Hair follicle dermal papilla cell (primary cell): ENCODE measurements around the gene WNT1. TPM values are rescaled to one million over a fixed set of nuclear protein-coding genes. Genes with fewer than 3 reads are reported as not detected.

ENCODE experiments used
- small RNA-seq: library from RNA; depleted of rRNA; stranded (forward); fragments of <200 nt; gene quantifications from one replicate; pipeline ENCODE3, GENCODE V24; 2012
- total RNA-seq: library from RNA; depleted of rRNA; stranded (reverse); fragments of >200 nt; gene quantifications from 2 replicates; pipeline ENCODE4 v1.2.3, GENCODE V29; 2012

WNT1 gene
- not detected in 2 replicates for total RNA-seq

DNA sequence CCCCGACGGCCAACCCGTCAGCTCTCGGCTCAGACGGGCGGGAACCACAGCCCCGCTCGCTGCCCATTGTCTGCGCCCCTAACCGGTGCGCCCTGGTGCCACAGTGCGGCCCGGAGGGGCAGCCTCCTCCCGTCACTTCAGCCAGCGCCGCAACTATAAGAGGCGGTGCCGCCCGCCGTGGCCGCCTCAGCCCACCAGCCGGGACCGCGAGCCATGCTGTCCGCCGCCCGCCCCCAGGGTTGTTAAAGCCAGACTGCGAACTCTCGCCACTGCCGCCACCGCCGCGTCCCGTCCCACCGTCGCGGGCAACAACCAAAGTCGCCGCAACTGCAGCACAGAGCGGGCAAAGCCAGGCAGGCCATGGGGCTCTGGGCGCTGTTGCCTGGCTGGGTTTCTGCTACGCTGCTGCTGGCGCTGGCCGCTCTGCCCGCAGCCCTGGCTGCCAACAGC, at the start of gene WNT1:
Gene WNT1 (plus strand): TSS at position 32 of the 450 bp plus-strand sequence. CDS start 329 bp downstream, at position 361.

DNA sequence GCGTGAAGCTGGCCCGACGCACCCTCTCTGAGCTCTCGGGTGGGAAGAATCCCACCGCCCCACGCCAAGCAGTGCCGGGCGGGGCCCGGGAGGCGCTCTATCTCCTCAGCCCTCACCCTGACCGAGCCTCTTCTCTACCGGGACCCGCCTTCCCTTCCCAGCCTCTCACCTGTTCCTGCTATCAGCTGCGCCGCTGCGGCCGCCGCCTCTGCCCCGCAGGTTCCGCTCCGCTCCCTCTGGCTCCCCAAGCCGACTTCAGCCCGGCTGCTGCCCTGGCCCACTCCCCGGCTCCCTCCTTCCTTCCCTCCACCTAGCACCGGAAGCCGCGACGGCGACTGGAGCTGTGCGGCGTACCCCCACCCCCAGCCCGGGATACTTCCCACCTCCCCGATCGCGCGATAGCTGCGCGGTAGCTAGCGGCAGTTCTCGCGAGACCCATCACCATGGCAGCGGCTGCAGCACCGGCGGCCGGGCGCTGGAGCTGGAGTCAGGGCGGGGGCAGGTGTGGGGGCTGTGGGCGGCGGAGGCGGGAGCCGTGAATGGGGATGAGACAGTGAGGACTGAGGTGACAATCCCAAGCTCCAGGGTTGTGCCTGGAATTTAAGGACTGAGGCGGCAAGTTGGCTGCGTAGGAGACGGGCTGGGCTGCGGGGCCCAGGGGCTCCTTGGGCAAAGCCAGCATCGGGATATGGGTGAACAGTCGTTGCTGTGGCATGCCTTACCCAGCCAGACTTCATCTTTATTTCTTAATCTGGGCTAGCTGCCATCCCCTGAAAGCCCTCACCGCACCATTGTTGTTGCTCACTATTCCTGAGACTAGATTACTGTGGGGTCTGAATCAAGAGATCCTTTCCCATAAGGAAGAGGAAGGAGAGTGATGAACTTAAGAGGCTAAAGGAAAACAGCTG, 20.7 kb upstream of the WNT1 start, which contains the start of gene ARF3:
Gene ARF3 (minus strand): TSS at position 347 of the 908 bp plus-strand sequence. CDS start 16,392 bp downstream, outside the sequence.

GRCh38 chr12:48999371-49000131, 21.4 kb downstream of the WNT1 start, which contains the start of gene DDN:
Gene DDN, minus strand, starts transcription at chr12:48999375. Its CDS starts 88 bp downstream, at chr12:48999287.

GRCh38 chr12:49018261-49019119, 40.4 kb downstream of the WNT1 start, which contains the start of gene PRKAG1:
Gene PRKAG1, minus strand, starts transcription at chr12:49018776. Its CDS starts 36 bp downstream, at chr12:49018740.

Small RNA genes lying within 50 kb of the gene (small RNA-seq; reads per million reads assigned to genes)
- gene RNU6-940P: not detected

Other genes with a start within 250 kb of the WNT1 start
- 34.9 and 52.2 TPM in 2 replicates for gene ADCY6, start 189.2 kb upstream of the WNT1 start, total RNA-seq
- 20.2 and 21.6 TPM in 2 replicates for gene CACNB3, start 159.8 kb upstream of the WNT1 start, total RNA-seq
- 45.2 and 54.8 TPM in 2 replicates for gene DDX23, start 126.2 kb upstream of the WNT1 start, total RNA-seq
- gene RND1, start 112.5 kb upstream of the WNT1 start, total RNA-seq: 0.16 TPM in 1 of 2 replicates, not detected in the other
- 15.9 and 16.7 TPM in 2 replicates for gene FKBP11, start 52.8 kb upstream of the WNT1 start, total RNA-seq
- gene ARF3, start 20.8 kb upstream of the WNT1 start, total RNA-seq: 54.5 and 61.6 TPM in 2 replicates
- gene WNT10B, start 6.6 kb upstream of the WNT1 start, total RNA-seq: 0.16 TPM in 1 of 2 replicates, not detected in the other
- 0.12 and 0.16 TPM in 2 replicates for gene DDN, start 21.1 kb downstream of the WNT1 start, total RNA-seq
- 74.5 and 87.3 TPM in 2 replicates for gene PRKAG1, start 40.5 kb downstream of the WNT1 start, total RNA-seq
- gene KMT2D, start 82.5 kb downstream of the WNT1 start, total RNA-seq: 39.2 and 40.6 TPM in 2 replicates
- 0.36 TPM in 1 of 2 replicates, not detected in the other for gene RHEBL1, start 91.7 kb downstream of the WNT1 start, total RNA-seq
- not detected in 2 replicates for gene DHH, start 116.5 kb downstream of the WNT1 start, total RNA-seq
- 22.5 and 36.3 TPM in 2 replicates for gene LMBR1L, start 132.5 kb downstream of the WNT1 start, total RNA-seq
- 828 and 1,068 TPM in 2 replicates for gene TUBA1B, start 153.1 kb downstream of the WNT1 start, total RNA-seq
- 803 and 1,028 TPM in 2 replicates for gene TUBA1A, start 210.8 kb downstream of the WNT1 start, total RNA-seq